ENCODE data around the gene GPR62.

The GPR62 gene

GRCh38 chr3:51994530-51994929 lies 39.3 kb downstream of the GPR62 start:
- no peak for DNase-seq

GRCh38 chr3:51995346-51996163 lies 40.4 kb downstream of the GPR62 start, which contains the start of gene RPL29:
RPL29 (minus strand) TSS chr3:51995895; CDS start chr3:51995461, 434 bp downstream.
- peak; percentile 94 for DNase-seq

DNA sequence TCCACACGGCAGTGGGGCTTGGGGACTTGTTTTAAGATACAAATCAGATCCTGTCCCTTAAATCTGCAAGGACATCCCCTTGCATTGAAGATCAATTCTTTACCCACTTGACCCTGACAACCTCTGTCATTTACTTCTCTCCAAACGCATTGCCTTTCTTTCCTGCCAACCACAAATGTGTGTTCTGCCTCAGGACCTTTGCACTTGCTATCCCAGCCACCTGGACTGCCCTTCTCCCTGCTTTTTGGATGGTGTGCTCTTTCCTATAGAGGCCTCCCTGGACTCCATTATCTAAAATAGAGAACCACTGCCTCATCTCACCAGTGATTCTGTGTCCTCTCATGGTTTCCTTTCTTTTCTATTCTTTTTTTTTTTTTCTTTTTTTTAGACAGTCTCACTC lies 42.0 kb downstream of the GPR62 start:
- DNase-seq: no peak

- no peak for DNase-seq
Observed at GRCh38 chr3:51997935-51998596, 42.9 kb downstream of the GPR62 start.

DNA sequence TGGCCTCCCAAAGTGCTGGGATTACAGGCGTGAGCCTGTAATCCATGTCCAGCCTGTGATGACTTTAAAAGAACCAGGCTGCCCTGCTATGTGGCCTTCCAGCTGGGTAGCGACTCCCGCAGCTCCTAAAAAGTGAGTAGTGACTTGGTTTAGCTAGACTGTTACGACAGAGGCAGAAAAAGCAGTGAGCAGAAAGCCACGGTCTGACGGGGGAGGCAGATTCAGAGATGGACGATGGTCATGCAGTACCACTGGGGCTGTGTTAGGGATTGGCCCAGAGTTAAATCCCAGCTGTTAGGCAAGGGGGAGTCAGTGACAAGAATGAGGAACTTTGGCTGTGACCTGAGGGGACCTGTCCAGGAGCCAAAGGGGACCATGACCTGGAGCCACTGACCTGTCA lies 43.6 kb downstream of the GPR62 start:
- no peak for DNase-seq

DNA sequence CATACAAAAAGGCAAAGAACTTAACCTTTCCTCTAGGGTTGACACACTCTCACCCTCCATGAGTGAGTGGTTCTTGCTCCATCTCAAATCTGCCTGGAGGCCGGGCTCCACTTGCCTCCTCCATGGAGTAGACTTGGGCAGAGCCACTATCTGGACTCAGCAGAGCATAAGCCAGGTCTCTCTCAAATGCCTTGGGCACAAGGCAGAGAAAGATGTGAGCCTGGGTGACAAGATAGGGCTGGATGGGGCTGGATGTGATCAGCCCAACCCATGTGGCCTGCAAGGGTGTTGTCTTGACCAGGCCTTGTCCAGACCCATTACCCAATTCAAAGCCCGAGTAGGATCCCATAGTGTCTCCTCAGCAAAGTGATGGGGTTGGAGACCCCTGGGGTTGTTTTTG lies 44.7 kb downstream of the GPR62 start:
- DNase-seq: no peak

DNA sequence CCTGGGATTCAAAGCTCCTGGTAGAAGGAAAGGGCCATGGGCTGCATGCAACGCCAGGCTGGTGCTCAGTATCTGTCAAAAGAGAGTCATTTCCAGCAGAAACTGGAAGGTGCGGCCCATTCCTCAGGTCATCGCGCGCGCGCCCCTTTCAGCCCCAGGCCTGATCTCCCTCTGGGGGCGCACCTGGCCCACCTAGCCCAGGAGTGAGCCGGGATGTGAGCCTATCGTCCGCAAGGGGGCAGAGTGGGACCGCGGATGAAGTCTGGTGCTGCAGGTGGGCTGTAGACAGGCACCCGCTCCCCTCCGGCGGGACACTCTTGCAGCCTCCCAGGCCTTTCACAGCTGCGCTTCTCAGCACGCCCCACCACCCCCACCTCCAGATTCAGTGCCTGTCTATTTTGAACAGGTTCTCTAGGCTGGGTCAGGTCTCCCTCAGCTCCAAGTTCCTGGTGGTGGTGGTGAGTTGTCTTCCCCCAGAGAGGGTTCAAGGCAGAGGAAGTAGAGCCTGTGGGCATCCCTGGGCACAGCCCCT lies 46.3 kb downstream of the GPR62 start:
- DNase-seq: peak; percentile 88

GRCh38 chr3:52002748-52003147 lies 47.6 kb downstream of the GPR62 start:
- DNase-seq: no peak

DNA sequence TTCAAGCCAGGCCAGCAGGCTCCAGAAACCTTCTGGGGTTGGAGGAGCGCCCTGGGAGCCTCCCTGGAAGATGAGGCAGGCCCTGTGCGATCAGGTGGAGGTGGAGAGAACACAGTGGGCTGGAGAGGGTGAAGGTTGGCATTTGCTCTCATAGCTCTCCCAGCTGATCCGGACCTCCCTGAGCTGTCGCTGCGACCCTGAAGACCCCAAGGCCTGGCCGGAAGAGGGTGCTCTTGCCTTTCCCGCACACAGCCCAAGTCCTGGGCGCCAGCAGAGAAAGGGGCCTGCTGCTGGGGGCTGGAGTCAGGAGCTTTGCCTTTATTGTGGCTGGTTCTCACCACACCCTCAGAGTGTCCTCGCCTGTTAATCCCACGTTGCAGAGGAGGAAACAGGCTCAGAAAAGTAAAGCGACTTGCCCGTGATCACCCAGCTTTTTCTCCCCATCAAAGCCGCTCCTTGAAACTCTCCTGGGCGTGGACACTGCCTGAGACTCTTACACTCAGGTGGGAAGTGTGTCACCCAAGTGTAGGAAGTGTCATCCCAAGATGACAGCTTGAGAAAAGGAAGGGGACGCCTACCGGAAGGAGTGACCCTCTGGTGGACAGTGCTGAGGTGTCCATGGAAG lies 49.1 kb downstream of the GPR62 start:
- no peak for DNase-seq

DNA sequence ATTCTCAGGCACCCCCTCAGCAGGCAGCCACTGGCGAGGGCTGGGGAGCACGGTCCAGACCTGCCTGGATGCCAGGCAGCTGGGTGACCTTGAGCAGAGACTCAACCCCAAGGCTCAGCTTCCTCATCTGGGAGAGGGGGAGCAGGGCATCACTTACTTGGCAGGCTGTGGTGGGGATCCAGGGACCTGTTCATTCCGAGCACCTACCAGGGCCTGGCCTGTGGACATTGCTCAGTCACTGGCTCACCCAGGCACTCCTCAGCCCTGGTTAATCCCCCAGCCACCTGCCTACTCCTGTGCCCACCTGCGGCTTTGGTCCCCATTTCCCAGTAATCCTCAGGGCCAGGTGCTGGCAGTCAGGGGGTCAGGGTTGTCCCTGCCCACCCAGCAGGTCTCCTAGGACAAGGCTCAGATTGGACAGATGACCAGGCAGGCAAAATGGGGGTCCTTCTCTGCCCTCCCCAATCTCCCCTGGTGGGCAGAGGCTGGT lies 49.8 kb downstream of the GPR62 start:
- no peak for DNase-seq

- DNase-seq: no peak
Observed at GRCh38 chr3:52005571-52005986, 50.4 kb downstream of the GPR62 start.

GRCh38 chr3:52006017-52006819 lies 51.0 kb downstream of the GPR62 start:
- DNase-seq: no peak

DNA sequence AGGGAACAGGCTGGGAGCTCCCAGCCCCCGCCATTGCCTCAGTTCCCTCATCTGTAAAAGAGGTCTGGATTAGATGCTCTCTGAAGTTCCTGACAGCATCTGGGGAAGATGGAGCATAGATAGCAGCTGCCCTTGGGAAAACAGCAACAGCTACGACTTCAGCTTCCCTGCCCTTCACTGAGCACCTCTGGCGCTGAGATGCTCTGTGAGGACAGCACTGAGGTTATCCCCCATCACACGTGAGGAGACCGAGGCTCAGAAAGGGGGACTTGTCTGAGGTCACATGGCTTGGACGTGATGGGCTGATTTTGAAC lies 51.6 kb downstream of the GPR62 start:
- DNase-seq: no peak

Measured in CD4-positive, alpha-beta T cell treated with Interleukin-6 for 4 hours (primary cell).